Measurements from ENCODE around the gene CPT1B. TPM values are rescaled to one million over a fixed set of nuclear protein-coding genes. Genes with fewer than 3 reads are reported as not detected.

Gene CPT1B
- total and polyA plus RNA-seq, 10 of the 15 experiments (the other 5 are each of a cell fraction or from before 2014, with no cell fraction given), result 3.5 to 54.0 (median 21.7) TPM

- Histone ChIP-seq H3K36me3 (ENCODE audit: control insufficient read depth in 2 of 2, insufficient read depth in 2 of 2, low read length in 1 of 2) (no peaks in the 10 kb centered on the region), H3K9ac (ENCODE audit: control insufficient read depth, insufficient read depth, low read length) (no peak overlapping the region), H3K4me3 (no peak overlapping the region), H4K20me1 (ENCODE audit: control insufficient read depth, insufficient read depth) (no peaks in the 10 kb centered on the region), H2AFZ (ENCODE audit: control insufficient read depth, low read depth, low read length) (no peak overlapping the region), H3K9me3 (replicated peaks; ENCODE audit: control insufficient read depth, insufficient read depth, low read length) (no peaks in the 10 kb centered on the region), H3K4me2 (ENCODE audit: control insufficient read depth, insufficient read depth) (no peak overlapping the region), H3K27ac (ENCODE audit: control insufficient read depth, insufficient read depth) (no peak overlapping the region), H3K4me1 (ENCODE audit: control insufficient read depth, insufficient read depth, low read length) (no peaks in the 10 kb centered on the region), H3K79me2 (ENCODE audit: control insufficient read depth, insufficient read depth, low read length) (no peaks in the 10 kb centered on the region), H3K27me3 (replicated peaks in 1 of 2; ENCODE audit: control insufficient read depth in 2 of 2, insufficient read depth in 2 of 2, low read length in 1 of 2) (peaks cover 0 to 1% of the 10 kb centered on the region in 2 experiments; a peak in 1 of 4 replicates)
- no TSS peak for BruUV-seq (replicated peaks)
- in situ Hi-C loops (cut with MboI) (no loop called here), intact Hi-C loops (cut with micrococcal nuclease; ENCODE audit: unreplicated experiment) (loop anchor here (5.0 kb wide), 1 partner anchor 33 kb away; the partner anchor contains the start of gene SCO2)
- ATAC-seq (no peak), FAIRE-seq (no peak), DNase-seq (ENCODE audit: low read depth, low spot score) (no peak)
- ChIA-PET SMC1A (ENCODE audit: uncharacterized antibody, unreplicated experiment) (interaction anchor here (0.6 to 1.0 kb wide), 3 partner anchors 9 to 29 kb away, joined by 3 to 4 read pairs (median 3); no protein-coding TSS in a partner anchor), POLR2A (no interaction called here), CTCF (interaction anchor here (0.9 kb wide), 1 partner anchor 62 kb away, joined by 4 read pairs; no protein-coding TSS in a partner anchor), RAD21 (ENCODE audit: unreplicated experiment) (no interaction called here)
- WGBS (ENCODE audit: insufficient coverage, insufficient replicate concordance, low lambda C conversion rate, missing lambda C conversion rate), result 65% methylated on average over 3 of the region's 3 CpGs
- TF ChIP-seq REST (IDR thresholded peaks at IDR 0.05; ENCODE audit: low read depth, low read length), result no peak
- TF ChIP-seq ATF7 (IDR thresholded peaks at IDR 0.05; ENCODE audit: low read depth), result no peak
- TF ChIP-seq, protein P1, sequence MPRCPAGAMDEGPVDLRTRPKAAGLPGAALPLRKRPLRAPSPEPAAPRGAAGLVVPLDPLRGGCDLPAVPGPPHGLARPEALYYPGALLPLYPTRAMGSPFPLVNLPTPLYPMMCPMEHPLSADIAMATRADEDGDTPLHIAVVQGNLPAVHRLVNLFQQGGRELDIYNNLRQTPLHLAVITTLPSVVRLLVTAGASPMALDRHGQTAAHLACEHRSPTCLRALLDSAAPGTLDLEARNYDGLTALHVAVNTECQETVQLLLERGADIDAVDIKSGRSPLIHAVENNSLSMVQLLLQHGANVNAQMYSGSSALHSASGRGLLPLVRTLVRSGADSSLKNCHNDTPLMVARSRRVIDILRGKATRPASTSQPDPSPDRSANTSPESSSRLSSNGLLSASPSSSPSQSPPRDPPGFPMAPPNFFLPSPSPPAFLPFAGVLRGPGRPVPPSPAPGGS (IDR thresholded peaks at IDR 0.05; ENCODE audit: borderline replicate concordance, insufficient read depth, low read depth, low read length, poor library complexity, severe bottlenecking), result no peak
- no peak for TF ChIP-seq ASH2L (IDR thresholded peaks at IDR 0.05; ENCODE audit: borderline replicate concordance, low read depth)
- no peak for TF ChIP-seq ZNF24 (IDR thresholded peaks at IDR 0.05)
- no peak for TF ChIP-seq ZNF687 (IDR thresholded peaks at IDR 0.05)
- no peak for TF ChIP-seq HDAC2 (IDR thresholded peaks at IDR 0.05)
- no peak for TF ChIP-seq GABPA (IDR thresholded peaks at IDR 0.05; ENCODE audit: low read depth)
- TF ChIP-seq GATAD2B (conservative IDR thresholded peaks at IDR 0.05; ENCODE audit: low read depth), result no peak
- no peak for TF ChIP-seq JUNB (IDR thresholded peaks at IDR 0.05)
- no peak for TF ChIP-seq MYC (IDR thresholded peaks at IDR 0.05; ENCODE audit: insufficient read depth, insufficient read length, insufficient replicate concordance, low read length, severe bottlenecking)
- TF ChIP-seq SUPT20H (IDR thresholded peaks at IDR 0.05; ENCODE audit: borderline replicate concordance, control insufficient read depth, low read depth, low read length), result no peak
- TF ChIP-seq TAF1 (IDR thresholded peaks at IDR 0.05; ENCODE audit: borderline replicate concordance, low read depth, low read length), result no peak
Observed at GRCh38 chr22:50560034-50560433, 18.2 kb downstream of the CPT1B start.
